WTC11 (cell line): ENCODE data around the gene MPZ.
A peak's percentile ranks its signal among the peaks of the same experiment; 100 is the strongest.

ENCODE experiments used
- ATF2 ChIP-seq: sonication (generic); formaldehyde crosslinking; IDR thresholded peaks from 2 replicates; pipeline ENCODE4 v1.8.1; 2022; ENCODE audit warnings: low read depth, missing genetic modification reagents, borderline replicate concordance
- CTCF ChIP-seq: fragments of 200-600 bp; IDR thresholded peaks from 2 replicates; pipeline ENCODE4 v1.8.0; 2022; ENCODE audit warnings: antibody characterized with exemption
- ESRRA ChIP-seq: sonication (generic); formaldehyde crosslinking; IDR thresholded peaks from 2 replicates; pipeline ENCODE4 v1.8.1; 2022; ENCODE audit warnings: mild to moderate bottlenecking, missing genetic modification reagents, borderline replicate concordance
- JUN ChIP-seq: sonication (generic); formaldehyde crosslinking; IDR thresholded peaks from 2 replicates; pipeline ENCODE4 v1.8.0; 2023; ENCODE audit warnings: mild to moderate bottlenecking, missing genetic modification reagents
- MLX ChIP-seq: sonication (generic); formaldehyde crosslinking; IDR thresholded peaks from 2 replicates; pipeline ENCODE4 v1.8.1; 2023; ENCODE audit warnings: mild to moderate bottlenecking, missing genetic modification reagents, moderate library complexity
- SP1 ChIP-seq: sonication (generic); formaldehyde crosslinking; conservative IDR thresholded peaks from 2 replicates; pipeline ENCODE4 v1.8.1; 2022; ENCODE audit warnings: missing genetic modification reagents
- ZMAT4 ChIP-seq: fragments of 250-450 bp; sonication (Bioruptor Pico); IDR thresholded peaks from 2 replicates; pipeline ENCODE4 v1.9.0; 2021; ENCODE audit warnings: mild to moderate bottlenecking
- ZNF121 ChIP-seq: sonication (generic); formaldehyde crosslinking; IDR thresholded peaks from 2 replicates; pipeline ENCODE4 v1.8.0; 2023; ENCODE audit warnings: missing genetic modification reagents
- ZNF317 ChIP-seq: sonication (generic); formaldehyde crosslinking; IDR thresholded peaks from 2 replicates; pipeline ENCODE4 v1.8.1; 2023; ENCODE audit warnings: low read depth, mild to moderate bottlenecking, moderate library complexity, missing genetic modification reagents, borderline replicate concordance

GRCh38 chr1:161314201-161314981, 4.6 kb upstream of the MPZ start, which contains the start of gene SDHC:
- TF ChIP-seq ESRRA (CRISPR knock-in tag) = no peak
- TF ChIP-seq CTCF = no peak
- TF ChIP-seq ZMAT4 (CRISPR knock-in tag) = no peak
- TF ChIP-seq JUN = peak; percentile 25; the same call in 1 of the 2 replicates
- no peak for TF ChIP-seq MLX (CRISPR knock-in tag)
- TF ChIP-seq ATF2 (CRISPR knock-in tag) = no peak
- TF ChIP-seq ZNF317 (CRISPR knock-in tag) = no peak
- peak; percentile 68; the same call in 1 of the 2 replicates for TF ChIP-seq SP1
- TF ChIP-seq ZNF121 (CRISPR knock-in tag) = no peak
